Mononuclear cell (primary cell): ENCODE data around the gene NXN. TPM values are rescaled to one million over a fixed set of nuclear protein-coding genes. Genes with fewer than 3 reads are reported as not detected.
"Not testable (repeated sequence)": the region's sequence is repeated elsewhere in the genome, so short reads cannot be mapped to it uniquely, and the experiment has no call there.

ENCODE experiments used
- H3K27me3 ChIP-seq: 2 replicates; pipeline ENCODE4 v1.6.0; 2011; ENCODE audit warnings: low read length, control low read depth; ENCODE audit not compliant: insufficient read depth
- H3K4me1 ChIP-seq: 2 replicates; pipeline ENCODE4 v1.5.1; 2011; ENCODE audit warnings: mild to moderate bottlenecking, low read length, control low read depth; ENCODE audit not compliant: insufficient read depth
- H3K4me3 ChIP-seq: 2 replicates; pipeline ENCODE4 v1.5.1; 2011; ENCODE audit warnings: mild to moderate bottlenecking, low read length, moderate library complexity
- H3K9me3 ChIP-seq: 2 replicates; pipeline ENCODE4 v1.5.1; 2011; ENCODE audit warnings: low read depth, mild to moderate bottlenecking, control low read depth, low read length
- total RNA-seq: library from RNA; depleted of rRNA; stranded (reverse); fragments of >200 nt; gene quantifications from one replicate; pipeline ENCODE4 v1.2.3, GENCODE V29; 2012

Gene NXN
- total RNA-seq, 1 donor = 0.52 TPM

DNA sequence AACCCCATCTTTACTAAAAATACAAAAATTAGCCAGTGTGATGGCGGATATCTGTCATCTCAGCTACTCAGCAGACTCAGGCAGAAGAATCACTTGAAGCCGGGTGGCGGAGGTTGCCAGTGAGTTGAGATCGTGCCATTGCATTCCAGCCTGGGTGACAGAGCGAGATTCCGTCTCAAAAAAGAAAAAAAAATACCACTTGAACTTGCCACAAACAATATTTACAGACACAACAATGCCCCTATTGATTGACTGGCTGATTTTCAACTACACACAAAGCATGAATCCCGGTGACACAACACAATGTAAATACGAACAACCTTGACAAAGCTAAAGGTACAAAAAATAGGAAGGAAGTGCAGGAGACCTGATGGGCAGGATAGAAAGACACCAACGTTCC, 49.3 kb downstream of the NXN start:
- Histone ChIP-seq H3K27me3 (no peaks in the 10 kb centered on the region), H3K4me1 (no peaks in the 10 kb centered on the region), H3K9me3 (no peaks in the 10 kb centered on the region), H3K4me3 (no peak overlapping the region)

GRCh38 chr17:929586-929985, 50.0 kb downstream of the NXN start:
- no peaks in the 10 kb centered on the region for H3K4me1 ChIP-seq
- no peaks in the 10 kb centered on the region for H3K27me3 ChIP-seq
- no peaks in the 10 kb centered on the region for H3K9me3 ChIP-seq
- no peak overlapping the region for H3K4me3 ChIP-seq

DNA sequence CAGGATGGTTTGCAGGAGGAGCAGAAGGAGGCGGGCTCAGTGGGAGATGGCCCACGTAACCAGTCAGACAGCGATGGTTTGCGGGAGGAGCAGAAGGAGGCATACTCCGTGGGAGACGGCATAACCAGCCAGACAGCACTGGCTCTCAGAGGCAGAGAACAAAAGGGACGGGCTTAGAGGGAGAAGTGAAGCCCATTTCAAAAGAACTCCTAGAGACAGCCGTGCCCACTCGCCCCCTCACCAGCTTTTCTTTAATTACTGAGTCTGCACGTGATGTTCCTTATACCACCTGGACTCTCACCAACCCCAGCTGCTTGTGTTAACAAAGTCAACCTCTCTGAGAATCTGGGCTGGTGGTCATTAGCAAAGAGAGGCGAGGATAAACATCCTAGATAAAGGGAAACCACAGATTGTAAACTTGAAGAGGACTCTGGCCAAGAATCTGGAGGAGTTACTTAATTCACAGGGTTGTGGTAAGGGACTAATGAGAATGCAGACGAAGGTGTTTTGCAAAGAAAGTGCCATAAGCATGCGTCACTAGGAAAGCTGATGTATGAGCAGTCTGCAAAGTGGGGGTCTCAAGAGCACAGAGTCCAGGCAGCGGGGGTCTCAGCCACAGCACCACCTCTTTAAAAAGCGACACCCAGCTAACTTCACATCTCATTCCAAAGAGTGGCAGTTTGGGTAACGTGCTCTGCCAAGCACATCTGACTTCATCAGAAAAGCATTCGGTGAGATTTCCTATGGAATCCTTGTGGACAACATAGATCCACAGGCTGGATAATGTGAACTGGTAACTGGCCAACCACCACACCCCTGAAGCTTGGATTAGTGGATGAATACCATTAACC, 51.7 kb downstream of the NXN start:
- Histone ChIP-seq H3K27me3 (no peaks in the 10 kb centered on the region), H3K4me3 (no peak overlapping the region), H3K9me3 (no peaks in the 10 kb centered on the region), H3K4me1 (no peaks in the 10 kb centered on the region)

DNA sequence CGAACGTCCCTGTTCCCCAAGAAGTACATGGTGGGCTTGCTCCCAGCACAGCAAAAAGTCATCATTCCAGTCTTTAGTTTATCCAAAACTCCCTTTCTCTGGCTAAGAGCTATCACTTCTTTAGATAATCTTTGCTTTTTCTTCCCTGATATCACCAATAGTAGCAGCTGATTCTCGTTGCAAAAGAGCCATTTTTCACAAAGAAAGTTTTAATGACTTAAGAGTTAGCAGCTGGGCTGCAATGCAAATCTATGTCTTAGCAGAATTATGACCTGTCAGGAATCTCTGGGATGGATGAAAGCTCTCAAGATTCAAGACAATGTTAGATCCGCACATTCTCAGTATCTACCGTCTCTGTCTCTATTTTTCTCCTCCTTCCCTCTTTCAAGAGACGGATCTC, 53.8 kb downstream of the NXN start:
- Histone ChIP-seq H3K4me1 (no peaks in the 10 kb centered on the region), H3K9me3 (no peaks in the 10 kb centered on the region), H3K27me3 (no peaks in the 10 kb centered on the region), H3K4me3 (no peak overlapping the region)

DNA sequence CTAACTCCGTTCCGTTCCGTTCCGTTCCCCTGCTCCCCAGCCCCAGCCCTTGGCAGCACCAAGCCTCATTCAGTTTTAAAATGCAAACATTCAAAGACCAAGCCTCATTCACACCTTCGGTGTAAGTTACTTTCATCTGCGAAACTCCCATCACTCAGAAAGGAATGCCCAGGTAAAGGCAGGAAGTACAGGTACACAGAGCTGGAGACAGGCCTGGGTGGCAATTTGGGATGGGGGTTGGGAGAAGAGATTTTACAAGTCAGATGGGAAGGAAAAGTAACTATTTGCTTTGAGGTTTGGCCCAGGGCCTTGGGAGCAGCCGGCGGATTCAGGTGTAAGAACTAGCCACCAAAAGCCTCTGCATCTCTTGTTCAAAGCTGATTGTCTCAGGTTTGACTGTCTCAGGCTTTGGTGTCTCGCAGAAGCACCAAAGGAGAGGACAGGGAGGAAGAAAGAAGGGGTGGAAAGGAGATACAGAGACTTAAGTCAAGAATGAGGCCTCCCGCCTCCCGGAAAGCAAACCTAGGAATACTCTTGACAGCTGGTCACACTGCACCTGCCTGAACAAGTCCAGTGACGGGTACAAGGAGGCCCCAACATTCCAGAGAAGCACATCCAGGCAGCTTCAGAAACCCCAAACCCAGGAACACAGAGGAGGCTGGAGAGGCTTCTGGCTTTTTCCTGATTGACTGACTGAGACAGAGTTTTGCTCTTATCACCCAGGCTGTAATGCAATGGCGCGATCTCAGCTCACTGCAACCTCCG, 54.7 kb downstream of the NXN start:
- Histone ChIP-seq H3K9me3 (no peaks in the 10 kb centered on the region), H3K4me3 (no peak overlapping the region), H3K4me1 (no peaks in the 10 kb centered on the region), H3K27me3 (no peaks in the 10 kb centered on the region)

DNA sequence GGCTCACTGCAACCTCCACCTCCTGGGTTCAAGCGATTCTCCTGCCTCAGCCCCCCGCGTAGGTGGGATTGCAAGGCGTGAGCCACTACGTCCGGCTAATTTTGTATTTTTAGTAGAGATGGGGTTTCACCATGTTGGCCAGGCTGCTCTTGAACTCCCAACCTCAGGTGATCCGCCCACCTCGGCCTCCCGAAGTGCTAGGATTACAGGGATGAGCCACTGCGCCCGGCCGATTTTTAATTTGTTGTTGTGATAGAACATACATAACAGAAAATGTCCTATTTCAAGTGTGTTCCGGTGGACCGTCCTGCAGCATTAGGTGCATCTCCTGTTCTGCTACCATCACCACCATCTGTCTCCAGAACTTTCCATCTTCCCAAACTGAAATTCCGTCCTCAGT, 55.3 kb downstream of the NXN start:
- not testable (repeated sequence) for H3K4me1 ChIP-seq, H3K4me3 ChIP-seq, H3K27me3 ChIP-seq, H3K9me3 ChIP-seq

DNA sequence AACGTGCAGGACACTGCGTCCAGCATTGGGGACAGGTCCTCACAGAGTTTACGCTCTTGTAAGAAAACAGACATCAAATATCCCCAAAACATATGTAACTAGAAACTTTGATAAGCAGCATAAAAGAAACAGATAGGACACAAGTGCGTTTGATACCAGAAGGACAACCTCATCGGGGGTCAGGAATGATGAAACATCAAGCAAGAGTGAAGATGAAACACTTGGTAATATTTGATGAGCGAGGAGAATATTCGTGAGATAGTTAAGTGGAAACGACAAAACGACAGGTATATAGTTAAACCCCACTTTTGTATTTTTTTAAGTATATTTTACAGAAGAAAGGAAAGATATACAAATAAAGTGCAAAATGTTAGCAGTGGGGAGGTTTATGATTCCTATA, 55.9 kb downstream of the NXN start:
- Histone ChIP-seq H3K9me3 (no peaks in the 10 kb centered on the region), H3K4me1 (no peaks in the 10 kb centered on the region), H3K4me3 (no peak overlapping the region), H3K27me3 (no peaks in the 10 kb centered on the region)

DNA sequence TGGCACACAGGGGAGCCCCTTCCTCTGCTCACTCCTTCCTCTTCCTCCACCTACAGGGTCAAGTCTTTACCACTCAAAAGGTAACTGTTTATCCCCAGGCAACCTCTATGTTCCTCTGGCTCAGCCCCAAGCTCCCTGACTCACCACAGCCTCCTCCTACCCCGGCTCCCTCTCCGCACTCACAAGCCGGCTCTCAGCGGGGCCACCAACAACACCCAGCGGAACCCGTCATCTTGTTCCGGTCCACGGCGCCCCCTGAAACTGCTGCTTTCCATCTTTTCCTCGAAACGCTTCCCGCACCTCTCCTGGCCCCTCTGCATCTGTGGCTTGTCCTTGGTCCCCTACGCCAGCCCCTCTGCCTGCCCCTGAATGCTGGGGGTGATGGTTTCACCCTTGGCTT, 58.4 kb downstream of the NXN start:
- H3K4me1 ChIP-seq = no peaks in the 10 kb centered on the region
- no peaks in the 10 kb centered on the region for H3K9me3 ChIP-seq
- H3K27me3 ChIP-seq = no peaks in the 10 kb centered on the region
- no peak overlapping the region for H3K4me3 ChIP-seq

DNA sequence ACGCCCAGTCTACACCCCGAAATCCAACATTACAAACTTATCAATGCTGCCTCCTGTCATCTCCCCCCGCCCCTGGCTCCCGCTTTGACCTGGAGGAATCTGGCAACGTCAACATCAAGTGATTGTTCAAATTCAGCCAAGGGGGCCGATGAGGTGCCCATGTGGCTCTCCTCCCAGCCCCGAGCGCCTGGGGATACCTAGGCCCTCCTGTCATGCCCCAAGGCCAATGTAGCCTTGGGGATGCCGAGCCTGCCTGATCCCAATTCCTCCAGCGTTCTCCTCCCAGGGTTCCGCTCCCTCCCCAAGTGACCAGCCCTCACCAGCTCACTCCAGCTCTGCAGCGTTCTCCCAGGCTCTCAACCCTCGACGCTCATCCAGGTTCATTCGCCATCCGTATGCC, 59.4 kb downstream of the NXN start:
- Histone ChIP-seq H3K4me1 (no peaks in the 10 kb centered on the region), H3K4me3 (no peak overlapping the region), H3K9me3 (no peaks in the 10 kb centered on the region), H3K27me3 (no peaks in the 10 kb centered on the region)

DNA sequence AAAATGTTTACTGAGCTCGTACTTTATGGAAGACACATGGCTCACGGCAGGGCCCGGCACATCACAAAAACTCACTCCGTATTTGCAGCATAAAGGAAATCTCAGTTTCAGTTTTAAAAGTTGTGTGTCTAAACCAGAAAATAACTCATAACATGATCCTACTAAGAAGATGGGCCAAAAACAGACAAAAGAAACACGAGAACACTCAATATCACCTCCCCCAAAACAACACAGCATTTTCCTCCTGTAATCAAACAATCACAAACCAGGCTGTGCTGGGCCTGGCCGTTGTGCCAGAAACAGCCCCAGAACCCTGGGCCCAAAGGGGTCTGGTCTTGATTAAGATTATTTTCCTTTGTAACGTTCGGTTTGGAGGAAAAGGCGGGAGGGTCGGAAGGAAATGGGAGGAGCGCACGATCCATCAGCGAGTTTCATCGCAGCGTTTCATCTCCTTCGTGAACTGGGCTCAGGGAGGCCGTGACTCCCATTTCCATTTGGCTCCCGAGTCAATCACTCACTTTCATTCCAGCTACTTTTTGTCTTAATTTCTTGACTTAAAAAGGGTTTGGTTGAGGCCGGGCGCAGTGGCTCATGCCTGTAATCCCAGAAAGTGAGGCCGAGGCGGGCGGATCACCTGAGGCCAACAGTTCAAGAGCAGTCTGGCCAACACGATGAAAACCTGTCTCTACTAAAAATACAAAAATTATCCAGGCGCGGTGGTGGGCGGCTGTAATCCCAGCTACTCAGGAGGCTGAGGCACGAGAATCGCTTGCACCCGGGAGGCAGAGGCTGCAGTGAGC, 61.4 kb downstream of the NXN start:
- Histone ChIP-seq H3K4me1 (no peaks in the 10 kb centered on the region), H3K4me3 (no peak overlapping the region), H3K9me3 (no peaks in the 10 kb centered on the region), H3K27me3 (no peaks in the 10 kb centered on the region)

- Histone ChIP-seq H3K9me3 (no peaks in the 10 kb centered on the region), H3K27me3 (no peaks in the 10 kb centered on the region), H3K4me1 (no peaks in the 10 kb centered on the region), H3K4me3 (no peak overlapping the region)
These were observed 62.2 kb downstream of the NXN start for GRCh38 chr17:917391-917811.

GRCh38 chr17:916315-916714, 63.3 kb downstream of the NXN start:
- Histone ChIP-seq H3K4me3 (no peak overlapping the region), H3K27me3 (no peaks in the 10 kb centered on the region), H3K4me1 (no peaks in the 10 kb centered on the region), H3K9me3 (no peaks in the 10 kb centered on the region)

DNA sequence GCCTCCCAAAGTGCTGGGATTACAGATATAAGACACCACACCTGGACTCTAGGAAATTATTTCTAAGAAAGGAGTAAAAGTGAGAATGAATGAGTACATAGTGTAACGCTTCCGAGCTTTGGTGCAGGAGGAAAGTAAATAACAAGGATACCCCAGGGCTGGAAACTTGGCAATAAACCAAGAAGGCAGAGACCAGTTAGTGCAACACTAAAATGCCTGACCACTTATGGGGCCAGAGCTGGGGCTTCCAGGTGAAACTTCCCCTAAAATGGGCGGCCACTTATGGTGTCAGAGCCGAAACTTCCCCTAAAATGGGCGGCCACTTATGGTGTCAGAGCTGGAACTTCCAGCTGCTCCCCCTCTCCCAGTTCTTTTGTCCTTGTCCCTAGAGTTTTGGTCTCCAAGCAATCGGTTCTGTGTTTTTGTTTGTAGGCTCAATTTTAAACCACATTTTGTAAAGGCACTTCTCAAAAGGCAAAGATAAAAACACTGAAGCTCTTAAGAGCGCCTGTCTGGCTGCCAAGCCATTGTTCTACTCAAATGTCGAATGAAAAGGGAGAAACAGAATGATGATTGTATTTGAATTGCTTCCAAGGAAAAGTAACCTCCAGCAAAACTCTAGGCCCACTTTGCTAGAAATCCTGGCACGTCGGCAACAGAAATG, 63.9 kb downstream of the NXN start:
- Histone ChIP-seq H3K4me3 (no peak overlapping the region), H3K27me3 (no peaks in the 10 kb centered on the region), H3K4me1 (no peaks in the 10 kb centered on the region), H3K9me3 (no peaks in the 10 kb centered on the region)

GRCh38 chr17:914561-914960, 65.0 kb downstream of the NXN start:
- H3K4me1 ChIP-seq = no peaks in the 10 kb centered on the region
- H3K27me3 ChIP-seq = no peaks in the 10 kb centered on the region

DNA sequence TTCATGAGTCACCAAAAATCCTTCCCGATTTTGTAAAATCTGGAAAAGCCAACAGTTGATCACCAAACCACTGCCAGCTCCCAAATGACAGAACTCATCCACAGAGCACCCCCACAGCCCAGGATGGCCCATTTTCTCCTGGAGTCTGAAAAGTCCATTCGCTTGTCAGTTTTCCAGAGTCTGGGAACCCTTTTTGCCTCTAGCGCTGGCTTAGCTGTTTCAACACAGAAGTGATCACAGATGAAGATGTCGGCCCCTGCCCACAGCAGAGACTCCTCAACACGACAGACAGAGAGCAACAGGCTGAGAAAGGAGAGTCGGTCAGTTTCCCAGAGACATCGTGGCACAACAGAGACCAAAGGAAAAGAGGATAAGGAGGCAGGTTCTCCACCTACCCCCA, 66.4 kb downstream of the NXN start:
- Histone ChIP-seq H3K9me3 (no peaks in the 10 kb centered on the region), H3K4me1 (no peaks in the 10 kb centered on the region), H3K27me3 (no peaks in the 10 kb centered on the region), H3K4me3 (no peak overlapping the region)

More at GRCh38 chr17:914561-914960, 65.0 kb downstream of the NXN start:
- H3K4me3 ChIP-seq = no peak overlapping the region
- H3K9me3 ChIP-seq = no peaks in the 10 kb centered on the region
